ENCODE measurements around the gene GJC2.

GRCh38 chr1:228194436-228194835 is 44.7 kb downstream of the GJC2 start:
- no peak for TF ChIP-seq CTCF (IDR thresholded peaks at IDR 0.05)
- TF ChIP-seq POLR2A (IDR thresholded peaks at IDR 0.05), result no peak
